HG03135 (cell line): ENCODE results near the gene NR2E1.

Source experiments
- ATAC-seq: cut with Tn5 transposase; IDR thresholded peaks from one replicate; pipeline ENCODE4 v1.9.1; 2021; ENCODE audit warnings: mild to moderate bottlenecking, moderate library complexity; ENCODE audit not compliant: unreplicated experiment

The NR2E1 gene

DNA sequence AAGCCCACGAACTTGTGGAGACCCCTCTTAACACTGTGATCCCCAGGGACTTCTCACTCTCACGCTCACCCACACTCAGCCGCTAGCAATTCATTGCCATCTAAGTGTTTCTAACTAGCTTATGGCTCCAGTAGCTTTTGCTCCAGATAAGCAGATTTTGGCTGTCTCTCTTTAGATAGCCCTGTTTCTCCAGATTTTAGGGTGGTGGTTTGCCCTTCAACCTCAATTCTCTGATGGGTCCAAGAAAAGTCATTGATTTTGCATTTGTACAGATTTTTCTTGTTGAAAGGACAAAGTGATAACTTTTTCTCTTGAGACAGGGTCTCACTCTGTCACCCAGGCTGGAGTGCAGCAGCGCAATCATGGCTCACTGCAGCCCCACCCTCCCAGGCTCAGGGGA, 41.2 kb downstream of the NR2E1 start:
- ATAC-seq = no peak

GRCh38 chr6:108209738-108210137, 43.9 kb downstream of the NR2E1 start:
- ATAC-seq = no peak

DNA sequence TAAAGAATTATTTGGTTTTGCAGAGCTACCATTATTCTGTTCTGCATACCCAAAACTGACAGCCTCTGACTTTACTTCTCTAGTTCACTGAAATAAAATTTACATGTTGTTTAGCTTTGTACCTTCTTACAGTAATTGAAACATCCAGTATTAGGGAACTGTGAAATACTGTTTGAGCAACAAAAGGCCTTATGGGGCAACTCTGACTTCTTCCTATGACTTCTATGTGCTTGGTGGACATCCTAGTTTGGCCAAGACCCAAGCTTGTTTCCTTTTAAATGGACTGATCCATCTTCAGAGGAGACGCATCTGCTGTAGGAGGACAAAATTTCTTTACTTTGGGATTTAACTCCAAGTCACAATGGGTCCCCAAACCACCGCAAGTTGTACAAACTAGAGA, 44.7 kb downstream of the NR2E1 start:
- no peak for ATAC-seq

DNA sequence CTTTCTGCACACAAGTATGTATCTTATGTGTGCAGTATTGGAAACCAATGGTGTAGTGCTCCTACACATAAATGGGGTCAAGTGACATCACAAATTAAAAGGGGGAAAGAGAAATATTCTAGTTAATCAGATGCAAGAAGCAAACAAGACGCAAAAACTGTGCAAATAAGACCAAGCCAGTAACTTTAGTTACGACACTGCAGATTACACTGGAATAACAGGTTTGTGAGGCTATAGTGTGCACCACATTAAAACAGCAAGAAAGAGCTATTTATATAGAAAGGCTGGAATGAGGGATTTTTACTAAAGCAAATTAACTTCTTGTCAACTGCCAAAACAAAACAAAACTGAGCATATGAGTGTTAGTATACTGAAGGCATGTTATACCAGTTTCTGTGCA, 45.8 kb downstream of the NR2E1 start:
- ATAC-seq = no peak

- no peak for ATAC-seq
Observed at GRCh38 chr6:108222064-108222463, 56.2 kb downstream of the NR2E1 start.

GRCh38 chr6:108222504-108222903, 56.7 kb downstream of the NR2E1 start:
- ATAC-seq = no peak

GRCh38 chr6:108227290-108227689, 61.5 kb downstream of the NR2E1 start:
- no peak for ATAC-seq

- ATAC-seq = no peak
Observed at GRCh38 chr6:108228416-108228815, 62.6 kb downstream of the NR2E1 start.

DNA sequence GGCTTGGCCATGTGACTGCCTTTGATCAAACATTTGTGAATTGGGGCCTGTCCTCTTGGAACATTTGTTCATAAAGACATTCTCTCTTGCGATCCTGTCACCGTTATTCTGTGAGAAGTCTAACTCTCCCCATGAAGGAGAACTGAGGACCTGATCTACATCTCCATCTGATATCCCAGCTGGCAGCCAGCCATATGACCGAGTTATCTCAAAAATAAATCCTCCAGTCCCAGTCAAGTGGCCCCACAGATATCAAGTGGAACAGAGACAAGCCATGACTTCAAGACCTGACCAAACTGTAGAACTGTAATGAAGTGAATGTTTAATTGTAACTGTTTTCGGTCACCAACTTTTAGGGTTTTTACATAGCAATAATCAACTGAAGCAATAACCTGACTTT, 69.3 kb downstream of the NR2E1 start:
- no peak for ATAC-seq

DNA sequence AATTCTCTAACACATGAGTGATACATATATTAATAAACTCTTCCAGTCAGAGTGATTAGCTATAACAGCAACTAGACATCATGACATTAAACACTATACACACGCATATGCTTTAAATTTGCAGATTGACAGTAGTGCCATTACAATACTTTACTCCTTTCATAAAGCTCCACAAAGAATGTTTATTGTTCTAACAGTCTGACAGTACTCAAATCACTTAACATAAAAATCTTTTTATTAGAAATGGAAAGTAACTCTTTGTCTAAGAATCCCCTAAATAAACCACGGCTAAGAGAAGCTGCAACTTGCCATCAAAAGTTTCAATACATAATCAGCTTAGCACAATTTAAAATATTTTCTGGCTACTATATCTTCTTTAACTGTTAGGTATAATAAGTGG, 71.0 kb downstream of the NR2E1 start:
- ATAC-seq = no peak

GRCh38 chr6:108238322-108238721, 72.5 kb downstream of the NR2E1 start:
- ATAC-seq = no peak
